Measurements from ENCODE around the gene MAG. TPM values are rescaled to one million over a fixed set of nuclear protein-coding genes. Genes with fewer than 3 reads are reported as not detected.

Gene MAG
- polyA plus RNA-seq, 4 donors, result 3.0 to 11.2 (median 6.2) TPM

- DNase-seq (ENCODE audit: low read depth in 4 of 4, low spot score in 3 of 4), result no peak
Measured at GRCh38 chr19:35265126-35265899, 26.6 kb upstream of the MAG start.

- no peak for DNase-seq (ENCODE audit: low read depth in 4 of 4, low spot score in 3 of 4)
Measured at GRCh38 chr19:35265900-35266519, 26.0 kb upstream of the MAG start.

- DNase-seq (ENCODE audit: low read depth in 4 of 4, low spot score in 3 of 4), result no peak
Measured at GRCh38 chr19:35266520-35267352, 25.2 kb upstream of the MAG start.

DNA sequence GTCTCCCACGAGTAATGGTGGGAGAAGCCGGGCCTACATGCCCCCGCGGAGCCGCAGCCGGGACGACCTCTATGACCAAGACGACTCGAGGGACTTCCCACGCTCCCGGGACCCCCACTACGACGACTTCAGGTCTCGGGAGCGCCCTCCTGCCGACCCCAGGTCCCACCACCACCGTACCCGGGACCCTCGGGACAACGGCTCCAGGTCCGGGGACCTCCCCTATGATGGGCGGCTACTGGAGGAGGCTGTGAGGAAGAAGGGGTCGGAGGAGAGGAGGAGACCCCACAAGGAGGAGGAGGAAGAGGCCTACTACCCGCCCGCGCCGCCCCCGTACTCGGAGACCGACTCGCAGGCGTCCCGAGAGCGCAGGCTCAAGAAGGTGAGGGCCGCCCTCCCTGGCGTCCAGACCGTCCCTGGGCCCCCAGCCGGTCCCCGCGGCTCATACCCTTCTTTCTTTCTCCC is 24.6 kb upstream of the MAG start:
- peak in 1 of 4 donors; percentile 29 for DNase-seq (ENCODE audit: low read depth in 4 of 4, low spot score in 3 of 4)

- peak in 2 of 4 donors; percentile 52 to 63 for DNase-seq (ENCODE audit: low read depth in 4 of 4, low spot score in 3 of 4)
Measured at GRCh38 chr19:35267818-35268535, 24.0 kb upstream of the MAG start.

GRCh38 chr19:35268536-35269437 is 23.2 kb upstream of the MAG start, which contains the start of gene USF2:
TSS of gene USF2 (plus strand) at chr19:35268962. CDS start at chr19:35269102, 140 bp downstream.
- DNase-seq (ENCODE audit: low read depth in 4 of 4, low spot score in 3 of 4), result no peak

GRCh38 chr19:35269438-35270117 is 22.4 kb upstream of the MAG start:
- peak; percentile 63 to 72 (median 68) for DNase-seq (ENCODE audit: low read depth in 4 of 4, low spot score in 3 of 4)

GRCh38 chr19:35270381-35270811 is 21.6 kb upstream of the MAG start:
- no peak for DNase-seq (ENCODE audit: low read depth in 4 of 4, low spot score in 3 of 4)

- DNase-seq (ENCODE audit: low read depth in 4 of 4, low spot score in 3 of 4), result no peak
Measured at GRCh38 chr19:35271546-35271945, 20.4 kb upstream of the MAG start.

DNA sequence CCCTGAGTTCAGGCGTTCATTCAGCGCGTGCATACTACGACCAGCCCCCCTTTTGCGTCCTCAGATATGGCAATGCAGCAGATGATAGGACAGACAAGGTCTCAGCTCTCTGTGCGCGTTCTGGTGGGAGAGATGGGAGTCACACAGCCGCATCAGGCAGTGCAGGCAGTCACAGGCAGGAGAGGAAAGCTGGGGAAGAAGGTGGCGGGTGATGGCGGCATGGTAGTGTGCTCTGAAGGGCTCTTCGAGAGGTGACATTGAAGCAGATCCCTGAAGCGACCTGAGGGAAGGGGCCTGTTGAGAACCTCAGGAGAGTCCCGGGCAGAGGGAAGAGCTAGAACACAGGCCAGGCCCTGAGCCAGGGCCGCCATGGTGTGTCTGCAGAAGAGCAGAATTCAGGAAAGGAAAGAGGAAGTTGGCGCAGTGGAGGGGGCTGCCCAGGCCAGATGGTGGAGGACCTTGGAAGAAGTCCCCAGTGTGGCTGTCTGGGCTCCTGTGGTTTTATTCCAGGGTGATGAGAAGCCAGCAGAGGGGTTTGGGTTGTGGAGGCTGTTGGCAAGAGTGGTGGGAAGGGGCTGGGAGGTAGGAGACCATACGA is 19.7 kb upstream of the MAG start:
- no peak for DNase-seq (ENCODE audit: low read depth in 4 of 4, low spot score in 3 of 4)

GRCh38 chr19:35272954-35273649 is 18.9 kb upstream of the MAG start:
- DNase-seq (ENCODE audit: low read depth in 4 of 4, low spot score in 3 of 4), result no peak

GRCh38 chr19:35273686-35274259 is 18.2 kb upstream of the MAG start:
- DNase-seq (ENCODE audit: low read depth in 4 of 4, low spot score in 3 of 4), result no peak

- DNase-seq (ENCODE audit: low read depth in 4 of 4, low spot score in 3 of 4), result no peak
Measured at GRCh38 chr19:35274323-35274722, 17.6 kb upstream of the MAG start.

DNA sequence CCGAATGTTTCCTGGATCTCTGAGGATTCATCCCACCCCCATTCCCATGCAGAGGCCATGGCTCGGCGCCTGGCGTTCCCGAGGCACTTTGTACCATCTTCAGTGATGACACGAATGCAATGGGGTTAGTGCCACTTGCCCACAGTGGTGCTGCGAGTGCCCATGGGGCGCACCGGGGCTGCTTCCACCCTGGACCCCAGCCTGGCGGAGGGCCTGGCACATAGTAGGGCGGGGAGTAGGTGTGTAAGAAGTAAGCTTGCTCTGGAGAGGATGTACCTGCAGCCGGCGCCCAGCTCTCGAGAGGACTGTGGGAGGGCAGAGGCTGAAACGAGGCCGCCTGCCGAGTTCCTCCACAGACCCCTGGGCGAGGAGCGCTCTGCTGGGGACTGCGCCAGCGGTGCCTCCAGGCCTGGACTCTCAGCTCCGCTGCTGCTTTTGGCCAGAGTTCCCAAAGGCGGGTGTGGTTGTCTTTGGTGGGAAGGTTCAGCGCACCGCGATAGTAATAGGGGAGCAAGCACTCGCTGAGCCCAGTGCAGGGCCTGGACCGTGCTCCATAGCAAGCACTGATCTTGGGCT is 15.2 kb upstream of the MAG start:
- no peak for DNase-seq (ENCODE audit: low read depth in 4 of 4, low spot score in 3 of 4)

GRCh38 chr19:35278578-35279284 is 13.2 kb upstream of the MAG start:
- DNase-seq (ENCODE audit: low read depth in 4 of 4, low spot score in 3 of 4), result no peak

GRCh38 chr19:35279374-35279773 is 12.6 kb upstream of the MAG start:
- DNase-seq (ENCODE audit: low read depth in 4 of 4, low spot score in 3 of 4), result no peak
